Measurements from ENCODE around the gene ATRX.
"Not testable (repeated sequence)": the region's sequence is repeated elsewhere in the genome, so short reads cannot be mapped to it uniquely, and the experiment has no call there.

ATRX gene

GRCh38 chrX:77740376-77740905, 45.6 kb downstream of the ATRX start:
- no peak for DNase-seq (ENCODE audit: low read depth)

- DNase-seq (ENCODE audit: low read depth), result no peak
These were observed 52.7 kb downstream of the ATRX start for GRCh38 chrX:77733342-77733741.

GRCh38 chrX:77731821-77732419, 54.1 kb downstream of the ATRX start:
- DNase-seq (ENCODE audit: low read depth), result no peak

- DNase-seq (ENCODE audit: low read depth), result not testable (repeated sequence)
These were observed 59.9 kb downstream of the ATRX start for GRCh38 chrX:77726095-77726494.

GRCh38 chrX:77723681-77724080, 62.3 kb downstream of the ATRX start:
- DNase-seq (ENCODE audit: low read depth), result no peak

- DNase-seq (ENCODE audit: low read depth), result no peak
These were observed 66.6 kb downstream of the ATRX start for GRCh38 chrX:77719388-77719787.

- no peak for DNase-seq (ENCODE audit: low read depth)
These were observed 81.1 kb downstream of the ATRX start for GRCh38 chrX:77704881-77705280.

GRCh38 chrX:77698242-77698641, 87.8 kb downstream of the ATRX start:
- no peak for DNase-seq (ENCODE audit: low read depth)

GRCh38 chrX:77694491-77694890, 91.5 kb downstream of the ATRX start:
- no peak for DNase-seq (ENCODE audit: low read depth)

- DNase-seq (ENCODE audit: low read depth), result no peak
These were observed 92.4 kb downstream of the ATRX start for GRCh38 chrX:77693594-77693993.

GRCh38 chrX:77691916-77692315, 94.1 kb downstream of the ATRX start:
- DNase-seq (ENCODE audit: low read depth), result no peak

- DNase-seq (ENCODE audit: low read depth), result no peak
These were observed 96.6 kb downstream of the ATRX start for GRCh38 chrX:77689376-77689775.

GRCh38 chrX:77685683-77686082, 100.3 kb downstream of the ATRX start:
- DNase-seq (ENCODE audit: low read depth), result not testable (repeated sequence)

- DNase-seq (ENCODE audit: low read depth), result no peak
These were observed 106.9 kb downstream of the ATRX start for GRCh38 chrX:77679144-77679543.

GRCh38 chrX:77675986-77676385, 110.0 kb downstream of the ATRX start:
- DNase-seq (ENCODE audit: low read depth), result no peak

GRCh38 chrX:77668391-77669237, 117.4 kb downstream of the ATRX start:
- DNase-seq (ENCODE audit: low read depth), result no peak

- DNase-seq (ENCODE audit: low read depth), result no peak
These were observed 127.1 kb downstream of the ATRX start for GRCh38 chrX:77658886-77659285.

- no peak for DNase-seq (ENCODE audit: low read depth)
These were observed 133.9 kb downstream of the ATRX start for GRCh38 chrX:77652095-77652494.

GRCh38 chrX:77640702-77641101, 145.3 kb downstream of the ATRX start:
- no peak for DNase-seq (ENCODE audit: low read depth)

- DNase-seq (ENCODE audit: low read depth), result no peak
These were observed 146.2 kb downstream of the ATRX start for GRCh38 chrX:77639820-77640219.

- DNase-seq (ENCODE audit: low read depth), result no peak
These were observed 147.6 kb downstream of the ATRX start for GRCh38 chrX:77638397-77638796.

- no peak for DNase-seq (ENCODE audit: low read depth)
These were observed 150.6 kb downstream of the ATRX start for GRCh38 chrX:77635373-77635772.

- DNase-seq (ENCODE audit: low read depth), result no peak
These were observed 157.6 kb downstream of the ATRX start for GRCh38 chrX:77628294-77629025.
